CD14-positive monocyte (primary cell): ENCODE measurements around the gene ERBB4. TPM values are rescaled to one million over a fixed set of nuclear protein-coding genes. Genes with fewer than 3 reads are reported as not detected.

Experiments used
- DNase-seq, 3 donors: peaks; one replicate each; pipeline ENCODE4 v3.0.0-alpha.2; 2011 to 2022
- H2AFZ ChIP-seq: 2 replicates; pipeline ENCODE4 v1.6.0; 2012; ENCODE audit warnings: mild to moderate bottlenecking, low read depth, low read length, inconsistent platforms; ENCODE audit not compliant: insufficient read depth, poor library complexity, severe bottlenecking
- H3K27ac ChIP-seq, 2 donors: 1 replicate in 1 of 2; 2 replicates in 1 of 2; pipeline ENCODE4 v1.5.1; 2012 to 2013; ENCODE audit warnings: low read length in 2 of 2, control low read depth in 1 of 2, inconsistent platforms in 1 of 2, low read depth in 1 of 2, mild to moderate bottlenecking in 1 of 2
- H3K27me3 ChIP-seq, 2 donors: one replicate each; pipeline versions ENCODE4 v1.6.0 to v1.6.1; 2011 to 2013; ENCODE audit warnings: low read length in 2 of 2; ENCODE audit not compliant: control insufficient read depth in 2 of 2, insufficient read depth in 2 of 2
- H3K36me3 ChIP-seq, 2 donors: replicated peaks in 1 of 2; 1 replicate in 1 of 2; 2 replicates in 1 of 2; pipeline versions ENCODE4 v1.5.1 to v1.6.1; 2012 to 2013; ENCODE audit warnings: low read length in 2 of 2, control low read depth in 1 of 2, inconsistent platforms in 1 of 2, mild to moderate bottlenecking in 1 of 2; ENCODE audit not compliant: insufficient read depth in 2 of 2, control insufficient read depth in 1 of 2
- H3K4me1 ChIP-seq, 2 donors: 1 replicate in 1 of 2; 2 replicates in 1 of 2; pipeline versions ENCODE4 v1.5.1 to v1.6.1; 2012 to 2013; ENCODE audit warnings: low read length in 2 of 2, control low read depth in 1 of 2, inconsistent platforms in 1 of 2, mild to moderate bottlenecking in 1 of 2, moderate library complexity in 1 of 2; ENCODE audit not compliant: insufficient read depth in 2 of 2, control insufficient read depth in 1 of 2
- H3K4me2 ChIP-seq: replicated peaks from 2 replicates; pipeline ENCODE3; 2012; ENCODE audit warnings: low read length, moderate library complexity, mild to moderate bottlenecking; ENCODE audit not compliant: poor library complexity, severe bottlenecking; ENCODE audit errors: extremely low read depth
- H3K4me3 ChIP-seq, 3 experiments: fragments of 200-600 bp in 1 of 3; sonication (generic) in 1 of 3; replicated peaks in 1 of 3; 1 replicate in 2 of 3; 2 replicates in 1 of 3; pipeline ENCODE4 v1.5.1; 2011 to 2013; ENCODE audit warnings: low read length in 3 of 3, mild to moderate bottlenecking in 3 of 3, control low read depth in 2 of 3, low read depth in 2 of 3, inconsistent platforms in 1 of 3, moderate library complexity in 1 of 3
- H3K79me2 ChIP-seq: 2 replicates; pipeline ENCODE4 v1.6.0; 2012; ENCODE audit warnings: mild to moderate bottlenecking, control low read depth, inconsistent platforms, low read length, moderate library complexity; ENCODE audit not compliant: insufficient read depth
- H3K9ac ChIP-seq: 2 replicates; pipeline ENCODE4 v1.6.0; 2017; ENCODE audit warnings: low read length, mild to moderate bottlenecking; ENCODE audit not compliant: insufficient read depth, poor library complexity, severe bottlenecking
- H3K9me3 ChIP-seq, 2 donors: replicated peaks in 1 of 2; 1 replicate in 1 of 2; 2 replicates in 1 of 2; pipeline versions ENCODE4 v1.5.1 to v1.6.1; 2012 to 2013; ENCODE audit warnings: low read length in 2 of 2, control low read depth in 1 of 2; ENCODE audit not compliant: control insufficient read depth in 1 of 2, insufficient read depth in 1 of 2
- H4K20me1 ChIP-seq: 2 replicates; pipeline ENCODE4 v1.6.0; 2012; ENCODE audit warnings: mild to moderate bottlenecking, low read length, control low read depth, moderate library complexity; ENCODE audit not compliant: insufficient read depth
- H3K27ac Mint-ChIP-seq, 7 donors: one replicate each; pipeline ENCODE4 v1.8.0; 2020; ENCODE audit warnings: mild to moderate bottlenecking in 7 of 7, mixed read lengths in 7 of 7, moderate library complexity in 6 of 7, inconsistent platforms in 2 of 7
- H3K27me3 Mint-ChIP-seq, 3 donors: one replicate each; pipeline ENCODE4 v1.8.0; 2021 to 2022; ENCODE audit warnings: low read depth in 3 of 3, mild to moderate bottlenecking in 3 of 3, mixed read lengths in 3 of 3, moderate library complexity in 3 of 3, inconsistent platforms in 1 of 3
- H3K36me3 Mint-ChIP-seq, 2 donors: one replicate each; pipeline ENCODE4 v1.8.0; 2020; ENCODE audit warnings: mixed read lengths in 2 of 2, inconsistent platforms in 1 of 2, mild to moderate bottlenecking in 1 of 2
- H3K4me1 Mint-ChIP-seq: one replicate; pipeline ENCODE4 v1.8.0; 2020; ENCODE audit warnings: mild to moderate bottlenecking, mixed read lengths
- H3K4me3 Mint-ChIP-seq, 2 donors: one replicate each; pipeline ENCODE4 v1.8.0; 2020; ENCODE audit warnings: mild to moderate bottlenecking in 2 of 2, mixed read lengths in 2 of 2, moderate library complexity in 1 of 2
- H3K9me3 Mint-ChIP-seq, 7 donors: one replicate each; pipeline ENCODE4 v1.8.0; 2020 to 2022; ENCODE audit warnings: mixed read lengths in 7 of 7, mild to moderate bottlenecking in 6 of 7, moderate library complexity in 6 of 7, inconsistent platforms in 2 of 7
- CTCF ChIP-seq: fragments of 200-600 bp; IDR thresholded peaks from one replicate; pipeline ENCODE4 v1.8.0; 2022; ENCODE audit warnings: antibody characterized with exemption, mild to moderate bottlenecking
- WGBS: methylation state at CpG from one replicate; pipeline ENCODE4 v1.1.5; 2013; ENCODE audit warnings: missing lambda C conversion rate; ENCODE audit not compliant: insufficient coverage; 5-methylcytosine and 5-hydroxymethylcytosine counted together
- intact Hi-C, 2 donors: fragments of 100-400 bp; cut with micrococcal nuclease; formaldehyde crosslinking; loops; one replicate each; pipeline versions ENCODE4 v1.15.0 to v1.15.1; 2023
- polyA plus RNA-seq, 3 donors: library from polyadenylated mRNA; depleted of rRNA in 1 of 3; unstranded in 2 of 3; stranded (reverse) in 1 of 3; fragments of 300-500 nt in 2 of 3; fragments of >200 nt in 1 of 3; fragmentation: Illumina TruSeq in 2 of 3; gene quantifications; 1 replicate in 2 of 3; 2 replicates in 1 of 3; pipeline ENCODE4 v1.2.3, GENCODE V29; 2012 to 2021

The ERBB4 gene
- polyA plus RNA-seq, 3 donors = not detected

- Histone ChIP-seq H2AFZ (no peak overlapping the region), H3K27ac (no peak overlapping the region), H3K36me3 (no peaks in the 10 kb centered on the region), H3K9me3 (no peaks in the 10 kb centered on the region), H4K20me1 (no peaks in the 10 kb centered on the region), H3K4me3 (no peak overlapping the region), H3K4me2 (no peak overlapping the region), H3K4me1 (no peaks in the 10 kb centered on the region), H3K79me2 (no peaks in the 10 kb centered on the region), H3K27me3 (no peaks in the 10 kb centered on the region), H3K9ac (no peak overlapping the region)
- Mint-ChIP-seq H3K9me3 (peaks cover 0 to 3% (median 1%) of the 10 kb centered on the region in 7 donors), H3K4me1 (no peaks in the 10 kb centered on the region), H3K36me3 (no peaks in the 10 kb centered on the region), H3K4me3 (no peak overlapping the region), H3K27ac (no peak overlapping the region), H3K27me3 (peaks cover 0 to 1% (median 0%) of the 10 kb centered on the region in 3 donors)
- TF ChIP-seq CTCF = no peak
- DNase-seq = no peak
- intact Hi-C loops = no loop called here
- WGBS = no CpG with 5 or more reads among the region's 4 CpGs
Measured at GRCh38 chr2:211408483-211408891, 1130.1 kb downstream of the ERBB4 start.

GRCh38 chr2:211407076-211407475, 1131.5 kb downstream of the ERBB4 start:
- Mint-ChIP-seq H3K27me3 (no peaks in the 10 kb centered on the region), H3K4me3 (no peak overlapping the region), H3K4me1 (no peaks in the 10 kb centered on the region), H3K36me3 (no peaks in the 10 kb centered on the region), H3K27ac (no peak overlapping the region), H3K9me3 (peaks cover 0 to 2% (median 0%) of the 10 kb centered on the region in 7 donors)
- no peaks in the 10 kb centered on the region for H3K36me3 ChIP-seq
- H3K27ac ChIP-seq = no peak overlapping the region
- intact Hi-C loops = no loop called here
- no peak overlapping the region for H3K4me2 ChIP-seq
- no peaks in the 10 kb centered on the region for H3K9me3 ChIP-seq
- no peaks in the 10 kb centered on the region for H4K20me1 ChIP-seq
- WGBS = no CpG with 5 or more reads among the region's 3 CpGs
- no peak for TF ChIP-seq CTCF
- H3K4me1 ChIP-seq = no peaks in the 10 kb centered on the region
- H3K27me3 ChIP-seq = no peaks in the 10 kb centered on the region
- no peak overlapping the region for H2AFZ ChIP-seq
- H3K9ac ChIP-seq = no peak overlapping the region
- no peaks in the 10 kb centered on the region for H3K79me2 ChIP-seq
- no peak for DNase-seq
- H3K4me3 ChIP-seq = no peak overlapping the region
